ENCODE results near the gene KIAA1671.

GRCh38 chr22:24957043-24957442, 4.5 kb downstream of the KIAA1671 start:
- TF ChIP-seq, protein P1, sequence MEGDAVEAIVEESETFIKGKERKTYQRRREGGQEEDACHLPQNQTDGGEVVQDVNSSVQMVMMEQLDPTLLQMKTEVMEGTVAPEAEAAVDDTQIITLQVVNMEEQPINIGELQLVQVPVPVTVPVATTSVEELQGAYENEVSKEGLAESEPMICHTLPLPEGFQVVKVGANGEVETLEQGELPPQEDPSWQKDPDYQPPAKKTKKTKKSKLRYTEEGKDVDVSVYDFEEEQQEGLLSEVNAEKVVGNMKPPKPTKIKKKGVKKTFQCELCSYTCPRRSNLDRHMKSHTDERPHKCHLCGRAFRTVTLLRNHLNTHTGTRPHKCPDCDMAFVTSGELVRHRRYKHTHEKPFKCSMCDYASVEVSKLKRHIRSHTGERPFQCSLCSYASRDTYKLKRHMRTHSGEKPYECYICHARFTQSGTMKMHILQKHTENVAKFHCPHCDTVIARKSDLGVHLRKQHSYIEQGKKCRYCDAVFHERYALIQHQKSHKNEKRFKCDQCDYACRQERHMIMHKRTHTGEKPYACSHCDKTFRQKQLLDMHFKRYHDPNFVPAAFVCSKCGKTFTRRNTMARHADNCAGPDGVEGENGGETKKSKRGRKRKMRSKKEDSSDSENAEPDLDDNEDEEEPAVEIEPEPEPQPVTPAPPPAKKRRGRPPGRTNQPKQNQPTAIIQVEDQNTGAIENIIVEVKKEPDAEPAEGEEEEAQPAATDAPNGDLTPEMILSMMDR (IDR thresholded peaks at IDR 0.05), result no peak
- TF ChIP-seq POLR2A (IDR thresholded peaks at IDR 0.05), result no peak
